ENCODE results near the gene CYP24A1. TPM values are rescaled to one million over a fixed set of nuclear protein-coding genes. Genes with fewer than 3 reads are reported as not detected.

The CYP24A1 gene
- total and polyA plus RNA-seq, 2 of the 13 experiments (the other 11 are each of a cell fraction or from before 2014, with no cell fraction given), result 9.4 to 32.7 TPM

GRCh38 chr20:54107600-54108325, 66.0 kb downstream of the CYP24A1 start (continued):
- TF ChIP-seq THRA (CRISPR knock-in tag; IDR thresholded peaks at IDR 0.05; ENCODE audit: borderline replicate concordance) (peak; percentile 93), FOSL1 (CRISPR knock-in tag; IDR thresholded peaks at IDR 0.05; ENCODE audit: borderline replicate concordance) (no peak), LRRFIP1 (CRISPR knock-in tag; conservative IDR thresholded peaks at IDR 0.05) (no peak), ZMYM4 (CRISPR knock-in tag; IDR thresholded peaks at IDR 0.05) (peak; percentile 95), NR2F2 (IDR thresholded peaks at IDR 0.05; ENCODE audit: borderline replicate concordance, low read depth) (peak; percentile 97), MLLT10 (CRISPR knock-in tag; IDR thresholded peaks at IDR 0.05) (no peak), MEIS2 (CRISPR knock-in tag; IDR thresholded peaks at IDR 0.05) (0 out of 2 replicates have a peak, but pooled peaks have one; percentile 44), NFKBIZ (CRISPR knock-in tag; IDR thresholded peaks at IDR 0.05) (peak; percentile 73; the same call in 1 of the 2 replicates), ETS1 (CRISPR knock-in tag; IDR thresholded peaks at IDR 0.05) (no peak), ATAD3A (CRISPR knock-in tag; IDR thresholded peaks at IDR 0.05) (no peak), MIER2 (CRISPR knock-in tag; IDR thresholded peaks at IDR 0.05) (peak; percentile 65), HIVEP1 (CRISPR knock-in tag; IDR thresholded peaks at IDR 0.05) (no peak; the same call in 1 of the 2 replicates), NBN (conservative IDR thresholded peaks at IDR 0.05) (no peak), STAT6 (CRISPR knock-in tag; IDR thresholded peaks at IDR 0.05; ENCODE audit: borderline replicate concordance) (peak; percentile 95; the same call in 1 of the 2 replicates), KDM1A (CRISPR knock-in tag; IDR thresholded peaks at IDR 0.05) (peak; percentile 90), HOXA3 (CRISPR knock-in tag; IDR thresholded peaks at IDR 0.05) (peak; percentile 92), MBNL3 (CRISPR knock-in tag; conservative IDR thresholded peaks at IDR 0.05) (no peak), ZNF775 (CRISPR knock-in tag; IDR thresholded peaks at IDR 0.05; ENCODE audit: borderline replicate concordance) (peak; percentile 89; the same call in 1 of the 2 replicates), TAF1 (CRISPR knock-in tag; IDR thresholded peaks at IDR 0.05) (peak; percentile 81), IRF1 (CRISPR knock-in tag; IDR thresholded peaks at IDR 0.05; ENCODE audit: low read depth) (no peak), BCL6 (CRISPR knock-in tag; IDR thresholded peaks at IDR 0.05) (peak; percentile 90), HMGA1 (CRISPR knock-in tag; conservative IDR thresholded peaks at IDR 0.05) (no peak), PLRG1 (conservative IDR thresholded peaks at IDR 0.05) (no peak)
